Motor neuron (in vitro differentiated cells): ENCODE measurements around the gene KCTD8. TPM values are rescaled to one million over a fixed set of nuclear protein-coding genes. Genes with fewer than 3 reads are reported as not detected.
A peak's percentile ranks its signal among the peaks of the same experiment; 100 is the strongest.

Experiments used
- ATAC-seq, 8 experiments: fragments of 200-7000 bp; cut with Tn5 transposase; replicated peaks in 6 of 8; 2 replicates each; pipeline ENCODE4 v1.8.0; 2021; ENCODE audit warnings: mild to moderate bottlenecking in 8 of 8, moderate library complexity in 8 of 8
- H3K27ac ChIP-seq, 2 donors: fragments of 250-450 bp; sonication (Bioruptor Pico); 2 replicates each; pipeline ENCODE4 v1.9.0; 2021; ENCODE audit warnings: antibody characterized with exemption in 2 of 2, mild to moderate bottlenecking in 2 of 2, moderate library complexity in 1 of 2
- H3K4me1 ChIP-seq, 2 donors: fragments of 250-450 bp; sonication (Bioruptor Pico); replicated peaks in 1 of 2; 2 replicates each; pipeline ENCODE4 v1.6.1; 2021; ENCODE audit warnings: antibody characterized with exemption in 2 of 2, mild to moderate bottlenecking in 2 of 2, moderate library complexity in 1 of 2
- H3K4me3 ChIP-seq, 5 donors: fragments of 250-450 bp; sonication (Bioruptor Pico); 2 replicates each; pipeline ENCODE4 v1.9.0; 2021; ENCODE audit warnings: antibody characterized with exemption in 5 of 5, mild to moderate bottlenecking in 5 of 5, moderate library complexity in 4 of 5
- WGBS, 10 experiments: fragments of 450-650 bp; shearing (Covaris generic); methylation state at CpG; one replicate each; pipeline ENCODE4 v1.0.0; 2022; 5-methylcytosine and 5-hydroxymethylcytosine counted together
- in situ Hi-C, 9 experiments: fragments of 400-800 bp; cut with MboI; loops; one replicate each; pipeline ENCODE4 v1.15.0; 2021; ENCODE audit warnings: low sequenced_read_pairs in 9 of 9, low pct_unique_long_range_greater_than_20kb in 2 of 9; ENCODE audit not compliant: unreplicated experiment in 9 of 9
- total RNA-seq, 8 experiments: library from RNA; unstranded; fragments of 300-600 nt; gene quantifications; 2 replicates each; pipeline versions ENCODE4 v1.2.3 to v1.2.4, GENCODE V29; 2022

KCTD8 gene
- 1 to 10 TPM in 5 of 8 experiments, not detected in 3; 1.2 to 2.7 (median 2.4) TPM for total RNA-seq

DNA sequence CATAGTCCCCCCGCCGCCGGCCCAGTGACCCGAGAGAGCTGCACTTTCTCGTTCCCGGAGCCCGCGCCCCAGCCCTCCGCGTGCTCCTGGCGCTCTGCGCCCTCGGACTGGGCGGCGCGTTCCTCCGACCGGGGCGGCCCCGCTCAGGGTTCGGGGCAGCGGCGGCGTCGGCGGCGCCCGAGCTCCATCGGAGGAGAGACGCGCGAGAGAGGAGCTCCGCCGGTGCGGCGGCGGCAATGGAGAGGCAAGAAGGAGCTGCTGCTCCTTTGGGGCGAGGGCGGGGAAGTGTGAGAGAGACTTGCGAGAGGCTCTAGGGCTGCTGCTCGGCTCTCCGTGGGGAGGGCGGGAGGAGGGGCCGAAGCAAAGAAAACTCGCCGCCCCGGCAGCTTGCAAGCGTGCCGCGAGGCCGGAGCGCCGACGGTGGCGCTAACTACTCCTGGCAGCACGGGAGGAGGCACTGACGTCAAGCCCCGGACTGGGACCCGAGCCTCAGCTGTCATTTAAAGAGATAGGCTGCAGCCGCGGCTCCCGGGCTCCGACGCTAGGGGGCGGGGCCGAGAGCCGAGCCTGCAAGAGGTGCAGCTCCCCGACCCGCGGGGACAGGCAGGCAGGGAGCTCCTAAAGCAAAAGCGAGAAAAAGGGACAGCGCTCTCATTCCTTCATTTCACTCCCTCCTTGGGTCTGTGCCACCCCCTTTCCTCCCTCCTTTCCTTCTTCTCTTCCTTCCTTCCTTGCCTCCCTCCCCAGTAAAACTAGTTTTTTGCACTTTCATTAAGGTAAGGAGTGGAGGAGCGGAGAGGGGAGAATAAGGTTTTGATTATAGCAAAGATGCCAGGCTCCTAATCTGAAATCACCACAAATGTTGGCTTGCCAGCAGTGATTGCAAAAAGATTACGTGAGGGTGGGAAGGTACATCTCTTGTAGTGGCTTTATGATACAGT, at the start of gene KCTD8:
TSS of gene KCTD8 (minus strand) at position 289 of the 941 bp plus-strand sequence.
- ATAC-seq = peak; percentile 85 to 95 (median 90)
- peak within 1 kb of the TSS; percentile 39 to 53 (median 45) for H3K4me3 ChIP-seq
- peaks cover 2 to 10% of the 10 kb centered on the region in 2 donors for H3K4me1 ChIP-seq
- in situ Hi-C loops = no loop called here
- WGBS, 10 experiments = 0 to 22% (median 0%) methylated on average over 1 to 2 of the region's 74 CpGs; no CpG with 5 or more reads in 3 of the 10 experiments
- peak within 1 kb of the TSS; percentile 2 to 30 for H3K27ac ChIP-seq

DNA sequence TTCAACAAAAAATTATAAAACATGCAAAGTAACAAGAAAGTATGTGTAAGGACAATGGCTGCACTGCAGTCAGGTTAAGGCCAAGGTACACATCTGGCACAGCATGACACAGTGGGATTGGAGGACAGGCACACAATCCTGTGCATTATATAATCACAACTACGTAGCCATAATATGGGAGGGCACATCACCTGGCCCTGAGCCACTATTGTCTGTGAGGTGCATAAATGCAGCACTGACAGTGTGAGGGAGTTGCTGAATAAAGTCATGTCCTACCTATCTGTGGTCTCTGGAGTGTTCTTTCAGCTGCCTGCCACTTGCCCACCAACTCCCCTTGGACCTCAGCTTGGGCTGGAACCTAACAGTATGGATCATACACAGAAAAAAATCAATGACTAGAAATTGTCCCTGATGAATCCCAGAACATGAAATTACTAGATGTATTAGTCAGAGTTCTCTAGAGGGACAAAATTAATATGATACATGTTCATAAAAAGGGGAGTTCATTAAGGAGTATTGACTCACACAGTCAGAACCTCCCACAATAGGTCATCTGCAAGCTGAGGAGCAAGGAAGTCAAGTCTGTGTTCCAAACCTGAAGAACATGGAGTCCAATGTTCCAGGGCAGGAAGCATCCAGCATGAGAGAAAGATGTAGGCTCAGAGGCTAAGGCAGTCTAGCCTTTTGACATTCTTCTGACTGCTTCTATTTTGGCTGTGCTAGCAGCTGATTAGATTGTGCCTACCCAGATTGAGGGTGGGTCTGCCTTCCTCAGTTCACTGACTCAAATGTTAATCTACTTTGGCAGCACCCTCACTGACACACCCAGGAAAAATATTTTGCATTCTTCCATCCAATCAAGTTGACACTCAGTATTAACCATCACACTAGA, 46.4 kb upstream of the KCTD8 start:
- Histone ChIP-seq H3K4me1 (no peaks in the 10 kb centered on the region), H3K27ac (no peak overlapping the region), H3K4me3 (no peak overlapping the region)
- WGBS, 10 experiments = 11% methylated on average over 1 of the region's 1 CpG; no CpG with 5 or more reads in 9 of the 10 experiments
- peak in 2 of 8 experiments; percentile 88 to 95 for ATAC-seq
- in situ Hi-C loops = no loop called here

DNA sequence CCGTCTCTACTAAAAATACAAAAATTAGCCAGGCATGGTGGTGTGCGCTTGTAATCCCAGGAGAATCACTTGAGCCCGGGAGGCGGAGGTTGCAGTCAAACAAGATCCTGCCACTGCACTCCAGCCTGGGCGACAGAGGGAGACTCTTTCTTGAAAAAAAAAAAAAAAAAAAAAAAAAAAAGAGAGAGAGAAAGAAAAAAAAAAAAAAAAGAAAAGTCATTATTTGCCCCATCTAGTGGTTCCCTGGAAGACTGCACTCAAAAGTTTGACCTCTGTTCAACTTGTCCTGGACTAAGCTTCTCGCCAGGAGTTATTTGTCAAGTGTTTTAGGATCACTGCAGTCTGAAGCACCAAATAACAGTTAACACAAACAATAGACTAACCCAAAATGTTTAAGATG, 45.3 kb upstream of the KCTD8 start:
- in situ Hi-C loops = no loop called here
- no peak overlapping the region for H3K4me3 ChIP-seq
- no peaks in the 10 kb centered on the region for H3K4me1 ChIP-seq
- peak in 2 of 8 experiments; percentile 29 to 34 for ATAC-seq
- WGBS, 10 experiments = 20 to 63% (median 39%) methylated on average over 3 to 6 of the region's 6 CpGs; no CpG with 5 or more reads in 2 of the 10 experiments
- no peak overlapping the region for H3K27ac ChIP-seq

DNA sequence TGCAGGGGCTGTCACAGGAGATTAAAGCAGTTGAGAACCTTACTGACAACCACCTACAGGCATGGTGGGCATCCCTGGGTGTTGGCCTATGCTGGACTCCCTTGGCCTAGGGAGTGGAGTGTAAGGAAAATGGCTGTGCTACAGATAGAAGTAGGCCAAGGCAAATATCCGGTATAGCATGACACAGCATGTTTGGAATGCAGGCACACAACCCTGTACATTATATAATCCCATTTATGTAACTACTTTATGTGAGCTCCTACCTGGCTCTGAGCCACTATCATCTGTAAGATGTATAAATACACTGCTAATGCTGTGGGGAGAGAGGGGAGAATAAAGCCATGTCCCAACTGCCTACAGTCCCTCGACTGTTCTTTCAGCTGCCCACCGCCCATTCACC, 38.7 kb upstream of the KCTD8 start:
- in situ Hi-C loops = no loop called here
- Histone ChIP-seq H3K4me1 (no peaks in the 10 kb centered on the region), H3K4me3 (no peak overlapping the region), H3K27ac (no peak overlapping the region)
- ATAC-seq = no peak
- WGBS, 10 experiments = 0 to 90% (median 43%) methylated on average over 1 to 3 of the region's 3 CpGs; no CpG with 5 or more reads in 4 of the 10 experiments

DNA sequence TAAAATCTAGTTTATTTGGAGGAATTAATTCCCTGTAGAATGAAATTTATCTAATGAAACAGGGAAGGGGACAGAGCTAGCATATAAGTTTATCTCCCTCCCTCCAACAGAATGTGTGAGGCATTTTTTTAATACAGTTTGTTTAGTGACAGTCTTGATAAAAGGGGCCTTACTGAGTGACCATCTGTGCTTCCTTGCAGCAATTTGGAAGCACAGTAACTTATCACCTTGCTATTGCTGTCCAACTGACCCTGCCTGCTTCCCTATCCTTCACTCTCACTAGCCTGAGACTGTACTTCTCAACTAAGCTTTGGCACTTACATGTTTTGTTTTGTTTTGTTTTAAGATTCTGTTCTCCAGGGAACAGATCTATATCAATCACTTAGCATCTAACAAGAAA, 31.1 kb upstream of the KCTD8 start:
- Histone ChIP-seq H3K27ac (no peak overlapping the region), H3K4me3 (no peak overlapping the region), H3K4me1 (no peaks in the 10 kb centered on the region)
- no peak for ATAC-seq
- in situ Hi-C loops = no loop called here

DNA sequence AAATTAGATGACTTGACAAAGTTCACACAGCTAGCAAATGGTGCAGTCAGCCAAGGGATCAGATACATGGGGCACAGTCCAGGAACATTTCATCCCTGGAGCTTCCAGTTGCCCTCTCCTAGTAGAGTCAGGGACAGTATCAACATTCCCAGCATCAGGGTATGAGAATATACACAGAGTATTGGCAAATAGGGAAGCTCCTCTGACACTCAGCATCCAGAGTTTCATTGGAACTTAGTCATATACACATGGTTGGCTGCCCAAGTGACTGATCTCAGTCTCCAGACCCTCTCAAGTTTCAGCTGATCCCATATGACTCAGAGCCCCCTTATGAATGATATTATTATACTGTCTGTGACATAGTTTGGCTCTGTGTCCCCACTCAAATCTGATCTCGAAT, 13.7 kb upstream of the KCTD8 start:
- WGBS, 10 experiments = 0 to 57% (median 40%) methylated on average over 1 of the region's 1 CpG; no CpG with 5 or more reads in 5 of the 10 experiments
- no peaks in the 10 kb centered on the region for H3K4me1 ChIP-seq
- H3K4me3 ChIP-seq = no peak overlapping the region
- H3K27ac ChIP-seq = no peak overlapping the region
- ATAC-seq = no peak
- in situ Hi-C loops = no loop called here

DNA sequence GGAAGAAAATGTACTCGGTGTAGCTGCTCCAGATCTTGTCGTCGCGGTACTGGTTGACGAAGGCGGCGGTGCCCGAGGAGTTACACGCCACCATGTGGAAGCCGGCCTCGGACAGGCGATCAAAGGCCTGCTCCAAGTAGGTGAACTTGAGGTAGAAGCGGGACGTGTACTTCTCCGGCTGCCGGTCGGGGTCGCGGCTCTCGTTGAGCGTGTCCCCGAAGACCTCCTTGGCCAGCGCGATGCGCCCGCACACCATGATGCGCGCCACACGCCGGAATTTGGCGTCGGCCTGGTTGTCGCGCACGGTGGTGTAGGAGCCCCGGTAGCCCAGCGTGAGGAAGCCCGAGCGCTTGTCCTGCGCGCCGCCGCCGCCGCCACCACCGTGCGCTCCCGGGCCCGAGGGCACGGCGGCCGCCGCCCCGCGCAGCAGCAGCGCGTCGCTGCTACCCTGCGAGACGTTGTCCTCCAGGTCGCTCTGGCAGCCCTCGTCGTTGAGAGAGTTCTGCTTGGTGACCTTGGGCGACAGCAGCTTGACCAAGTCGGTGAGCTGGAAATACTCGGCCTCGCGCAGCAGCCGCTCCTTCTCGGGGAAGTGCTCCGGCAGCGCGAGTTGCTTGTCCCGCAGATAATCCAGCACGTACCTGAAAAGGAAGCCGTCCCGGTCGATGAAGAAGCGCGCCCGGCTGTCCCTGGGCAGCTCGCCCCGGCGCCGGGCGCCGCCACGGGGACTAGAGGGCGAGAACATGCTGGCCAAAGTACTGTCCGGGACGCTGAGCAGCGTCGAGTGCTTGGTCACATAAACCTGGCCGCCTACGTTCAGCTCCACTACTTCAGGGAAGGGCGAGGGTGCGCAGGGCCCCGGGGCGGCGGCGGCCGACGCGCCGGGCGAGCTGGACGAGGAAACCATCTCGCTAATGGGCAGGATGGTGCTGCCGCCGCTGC, 775 bp downstream of the KCTD8 start:
- peak overlapping the region; percentile 39 to 53 (median 45) for H3K4me3 ChIP-seq
- H3K27ac ChIP-seq = peak overlapping the region in 1 of 2 donors; percentile 30
- WGBS, 10 experiments = 0% methylated on average over 5 to 16 of the region's 110 CpGs; no CpG with 5 or more reads in 5 of the 10 experiments
- in situ Hi-C loops = no loop called here
- ATAC-seq = peak; percentile 5 to 36 (median 20)
- H3K4me1 ChIP-seq = peaks cover 2 to 10% of the 10 kb centered on the region in 2 donors

DNA sequence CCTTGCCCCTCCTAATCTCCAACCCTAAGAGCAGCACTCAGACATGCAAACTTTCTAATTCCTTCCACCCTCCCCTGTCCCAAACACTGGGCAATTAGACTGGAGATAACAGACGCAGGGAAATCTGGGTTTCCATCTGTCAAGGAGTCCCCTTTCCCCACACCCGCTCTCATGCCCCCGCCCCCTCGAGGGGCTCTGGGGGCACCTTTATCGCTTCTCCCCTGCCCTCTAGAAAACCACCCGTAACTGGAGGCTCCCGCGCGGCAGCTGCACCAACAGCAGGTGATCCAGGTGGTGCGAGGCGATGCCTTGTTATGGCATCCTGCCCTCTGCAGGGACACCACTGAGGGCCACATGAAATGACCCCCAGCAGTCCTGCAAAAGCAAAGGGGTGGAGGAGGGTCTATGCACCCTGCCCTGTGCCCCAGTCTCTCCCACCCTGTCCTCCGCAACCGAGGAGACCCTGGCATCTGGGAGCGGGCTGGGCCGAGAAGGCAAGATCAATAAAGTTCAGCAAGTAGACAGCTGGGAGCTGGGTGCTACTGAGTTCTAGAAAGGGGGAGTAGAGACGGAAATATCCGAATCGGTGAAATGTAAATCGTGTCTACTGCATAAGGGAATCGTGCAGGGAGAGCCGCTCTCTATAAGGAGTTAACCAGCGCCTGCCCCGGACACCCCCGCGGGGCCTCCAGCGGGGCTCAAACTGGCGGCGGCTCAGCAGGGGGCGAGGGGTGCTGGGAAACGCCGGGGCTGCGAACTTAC, 1.6 kb downstream of the KCTD8 start:
- ATAC-seq = no peak
- Histone ChIP-seq H3K4me3 (peak overlapping the region; percentile 39 to 53 (median 45)), H3K27ac (no peak overlapping the region), H3K4me1 (peaks cover 2 to 10% of the 10 kb centered on the region in 2 donors)
- in situ Hi-C loops = no loop called here
- WGBS, 10 experiments = 0 to 13% (median 0%) methylated on average over 2 to 8 of the region's 32 CpGs; no CpG with 5 or more reads in 5 of the 10 experiments

DNA sequence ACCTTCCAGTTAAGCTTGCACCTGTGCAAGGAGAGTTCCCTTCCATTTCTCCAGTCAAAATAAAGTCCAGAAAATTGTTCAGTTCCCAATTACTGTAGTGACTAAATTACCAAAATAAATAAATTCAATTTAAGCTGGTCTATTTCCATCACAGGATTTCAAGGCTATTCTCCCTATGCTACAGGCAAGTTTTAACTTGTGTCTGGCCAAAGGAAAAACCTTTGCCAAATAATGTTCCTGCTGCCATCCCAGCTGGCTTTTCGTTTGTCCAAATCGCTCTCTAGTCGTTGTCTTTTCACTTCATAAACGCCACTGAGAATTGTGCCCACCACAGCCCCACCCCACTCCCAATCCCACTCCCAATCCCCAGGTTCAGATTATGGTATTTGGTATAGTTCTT, 2.4 kb downstream of the KCTD8 start:
- in situ Hi-C loops = no loop called here
- peak overlapping the region; percentile 39 to 53 (median 45) for H3K4me3 ChIP-seq
- no peak overlapping the region for H3K27ac ChIP-seq
- H3K4me1 ChIP-seq = peaks cover 2 to 10% of the 10 kb centered on the region in 2 donors
- 0 to 7% (median 0%) methylated on average over 1 to 4 of the region's 4 CpGs; no CpG with 5 or more reads in 4 of the 10 experiments for WGBS, 10 experiments
- ATAC-seq = no peak

DNA sequence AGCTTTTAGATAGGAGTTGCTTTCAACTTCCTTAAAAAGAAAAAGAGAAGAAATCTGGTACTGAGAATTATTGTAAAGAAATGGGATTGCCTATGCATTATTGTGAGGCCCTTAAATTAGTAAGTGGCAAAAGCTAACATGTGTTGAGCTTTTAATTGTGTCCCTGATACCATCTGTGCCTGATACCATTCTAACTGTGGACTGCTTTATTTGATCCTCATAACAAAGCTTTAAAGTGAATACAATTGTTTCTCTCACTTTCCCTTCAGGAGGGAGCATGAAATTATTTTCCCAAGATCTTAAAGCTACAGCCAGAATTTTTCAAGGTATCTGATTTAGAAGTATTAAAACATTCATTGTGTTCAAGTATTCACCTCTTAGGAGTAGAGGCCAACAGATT, 9.9 kb downstream of the KCTD8 start:
- ATAC-seq = no peak
- Histone ChIP-seq H3K4me1 (no peaks in the 10 kb centered on the region), H3K4me3 (no peak overlapping the region), H3K27ac (no peak overlapping the region)
- in situ Hi-C loops = no loop called here

DNA sequence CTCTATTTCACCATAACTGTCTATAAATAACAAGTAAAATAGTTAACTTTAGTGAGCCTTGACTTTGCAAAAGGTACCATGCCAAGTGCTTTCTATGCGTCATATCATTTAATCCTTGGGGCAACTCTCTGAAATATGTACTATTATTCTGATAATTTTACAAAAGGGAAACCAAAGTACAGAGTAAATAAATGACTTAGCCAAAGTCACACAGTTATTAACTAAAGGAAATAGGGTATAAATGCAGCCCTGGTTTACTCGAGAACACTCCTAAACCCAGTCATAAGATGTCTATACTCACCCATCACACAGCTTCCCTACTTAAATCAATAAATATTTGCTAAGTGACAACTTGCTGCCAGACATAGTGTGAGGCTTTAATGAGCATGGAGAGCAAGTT, 14.4 kb downstream of the KCTD8 start:
- in situ Hi-C loops = no loop called here
- ATAC-seq = no peak
- no peak overlapping the region for H3K4me3 ChIP-seq
- WGBS, 10 experiments = 0 to 100% (median 53%) methylated on average over 1 to 2 of the region's 2 CpGs; no CpG with 5 or more reads in 2 of the 10 experiments
- H3K27ac ChIP-seq = no peak overlapping the region
- H3K4me1 ChIP-seq = no peaks in the 10 kb centered on the region
